ENCODE measurements around the gene ZNF512.

DNA sequence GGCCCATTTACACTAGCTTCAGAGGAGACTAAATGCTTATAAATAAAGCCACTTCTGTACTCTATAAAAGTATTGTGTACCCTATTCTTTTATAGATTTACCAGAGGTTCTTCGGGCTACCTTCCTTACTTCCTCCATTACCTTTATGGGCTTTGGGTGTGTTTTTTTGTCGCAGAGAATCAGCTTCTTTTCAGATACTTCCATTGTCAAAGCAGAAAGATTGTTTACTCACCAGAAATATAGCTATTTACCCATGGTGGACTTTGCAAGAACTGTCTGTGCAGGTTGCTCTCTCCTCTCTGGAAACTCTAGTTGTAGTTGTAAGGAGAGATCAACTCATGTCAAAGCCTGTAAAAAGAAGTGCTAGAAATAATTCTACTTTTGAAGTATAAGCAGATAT is 31.1 kb downstream of the ZNF512 start:
- TF ChIP-seq, protein P1, sequence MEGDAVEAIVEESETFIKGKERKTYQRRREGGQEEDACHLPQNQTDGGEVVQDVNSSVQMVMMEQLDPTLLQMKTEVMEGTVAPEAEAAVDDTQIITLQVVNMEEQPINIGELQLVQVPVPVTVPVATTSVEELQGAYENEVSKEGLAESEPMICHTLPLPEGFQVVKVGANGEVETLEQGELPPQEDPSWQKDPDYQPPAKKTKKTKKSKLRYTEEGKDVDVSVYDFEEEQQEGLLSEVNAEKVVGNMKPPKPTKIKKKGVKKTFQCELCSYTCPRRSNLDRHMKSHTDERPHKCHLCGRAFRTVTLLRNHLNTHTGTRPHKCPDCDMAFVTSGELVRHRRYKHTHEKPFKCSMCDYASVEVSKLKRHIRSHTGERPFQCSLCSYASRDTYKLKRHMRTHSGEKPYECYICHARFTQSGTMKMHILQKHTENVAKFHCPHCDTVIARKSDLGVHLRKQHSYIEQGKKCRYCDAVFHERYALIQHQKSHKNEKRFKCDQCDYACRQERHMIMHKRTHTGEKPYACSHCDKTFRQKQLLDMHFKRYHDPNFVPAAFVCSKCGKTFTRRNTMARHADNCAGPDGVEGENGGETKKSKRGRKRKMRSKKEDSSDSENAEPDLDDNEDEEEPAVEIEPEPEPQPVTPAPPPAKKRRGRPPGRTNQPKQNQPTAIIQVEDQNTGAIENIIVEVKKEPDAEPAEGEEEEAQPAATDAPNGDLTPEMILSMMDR (IDR thresholded peaks at IDR 0.05) = no peak
- TF ChIP-seq POLR2A (IDR thresholded peaks at IDR 0.05) = no peak

All from uterus (tissue), 2 donors.